ENCODE data around the gene FGF11.
A peak's percentile ranks its signal among the peaks of the same experiment; 100 is the strongest.
"Not testable (repeated sequence)": the region's sequence is repeated elsewhere in the genome, so short reads cannot be mapped to it uniquely, and the experiment has no call there.

FGF11 gene

DNA sequence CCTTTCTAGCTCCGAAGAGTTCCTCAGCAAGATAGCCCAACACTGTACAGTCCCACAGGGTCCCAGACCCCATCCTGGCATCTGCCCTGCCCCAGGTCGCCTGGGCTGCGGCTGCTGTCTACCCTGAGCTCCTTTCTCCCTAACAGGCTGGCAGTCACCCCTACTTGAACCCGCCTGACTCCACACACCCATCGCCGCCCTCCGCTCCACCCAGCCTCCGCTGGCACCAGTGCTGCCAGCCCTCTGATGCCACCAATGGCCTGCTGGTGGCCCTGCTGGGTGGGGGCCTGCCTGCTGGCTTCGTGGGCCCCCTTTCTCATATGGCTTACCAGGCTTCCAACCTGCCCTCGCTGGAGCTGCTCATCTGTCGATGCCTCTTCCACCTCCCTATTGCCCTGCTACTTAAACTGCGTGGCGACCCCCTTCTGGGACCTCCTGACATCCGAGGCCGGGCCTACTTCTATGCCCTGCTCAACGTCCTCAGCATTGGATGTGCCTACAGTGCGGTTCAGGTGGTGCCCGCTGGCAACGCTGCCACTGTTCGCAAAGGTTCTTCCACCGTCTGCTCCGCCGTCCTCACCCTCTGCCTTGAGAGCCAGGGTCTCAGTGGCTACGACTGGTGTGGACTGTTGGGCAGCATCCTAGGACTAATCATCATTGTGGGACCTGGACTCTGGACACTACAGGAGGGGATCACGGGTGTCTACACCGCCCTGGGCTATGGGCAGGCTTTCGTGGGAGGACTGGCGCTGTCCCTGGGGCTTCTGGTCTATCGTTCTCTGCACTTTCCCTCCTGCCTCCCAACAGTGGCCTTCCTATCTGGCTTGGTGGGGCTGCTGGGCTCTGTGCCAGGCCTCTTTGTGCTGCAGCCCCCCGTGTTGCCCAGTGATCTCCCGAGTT is 42.8 kb downstream of the FGF11 start:
- DNase-seq, result not testable (repeated sequence)

DNA sequence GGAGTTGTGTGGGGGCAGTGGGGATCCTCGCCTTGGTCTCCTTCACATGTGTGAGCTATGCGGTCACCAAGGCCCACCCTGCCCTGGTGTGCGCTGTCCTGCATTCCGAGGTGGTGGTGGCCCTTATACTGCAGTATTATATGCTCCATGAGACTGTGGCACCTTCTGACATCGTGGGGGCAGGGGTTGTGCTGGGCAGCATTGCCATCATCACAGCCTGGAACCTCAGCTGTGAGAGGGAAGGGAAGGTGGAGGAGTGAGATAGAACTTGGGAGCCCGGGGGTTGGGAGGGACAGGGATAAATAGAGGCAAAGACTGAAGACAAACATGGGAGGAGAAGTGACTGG is 43.4 kb downstream of the FGF11 start:
- DNase-seq, result not testable (repeated sequence)

DNA sequence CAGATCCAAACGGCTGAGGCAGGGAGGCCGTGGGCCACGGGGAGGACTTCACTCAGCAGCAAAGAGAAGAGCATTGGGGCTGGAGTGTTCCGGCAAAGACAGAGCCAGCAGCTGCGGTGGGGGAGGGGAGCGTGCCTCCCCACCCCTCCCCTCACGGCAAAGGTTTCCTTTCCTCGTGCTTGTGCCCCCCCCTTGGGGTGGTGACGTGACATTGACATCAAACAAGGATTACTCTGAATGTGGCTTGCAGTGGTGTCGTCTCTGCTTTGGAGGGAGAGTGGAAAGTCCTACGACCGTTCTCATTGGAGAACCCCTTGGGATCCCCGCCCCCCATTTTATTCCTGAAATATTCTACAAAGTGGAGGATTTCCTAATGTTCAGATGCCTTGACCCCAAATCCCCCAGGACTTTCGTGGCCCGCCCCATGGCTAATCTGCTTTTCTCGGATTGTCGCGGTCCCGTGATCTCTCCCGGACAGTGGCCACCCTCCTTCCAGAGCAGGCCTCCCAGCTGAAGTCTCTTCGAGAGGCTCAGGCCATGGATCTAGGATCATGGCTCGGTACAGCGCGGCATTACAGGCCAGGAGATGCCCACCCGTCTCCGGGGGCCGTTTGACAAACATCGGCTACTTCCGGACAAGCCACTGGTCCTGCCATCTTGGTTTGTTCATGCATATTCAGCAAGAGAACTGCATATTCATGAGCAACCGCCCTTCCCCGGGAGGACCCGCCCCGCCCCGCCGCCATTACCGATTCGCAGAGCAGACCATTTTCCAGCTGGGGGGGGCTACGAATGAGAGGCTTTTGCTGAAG is 44.1 kb downstream of the FGF11 start:
- DNase-seq, result peak; percentile 96

DNA sequence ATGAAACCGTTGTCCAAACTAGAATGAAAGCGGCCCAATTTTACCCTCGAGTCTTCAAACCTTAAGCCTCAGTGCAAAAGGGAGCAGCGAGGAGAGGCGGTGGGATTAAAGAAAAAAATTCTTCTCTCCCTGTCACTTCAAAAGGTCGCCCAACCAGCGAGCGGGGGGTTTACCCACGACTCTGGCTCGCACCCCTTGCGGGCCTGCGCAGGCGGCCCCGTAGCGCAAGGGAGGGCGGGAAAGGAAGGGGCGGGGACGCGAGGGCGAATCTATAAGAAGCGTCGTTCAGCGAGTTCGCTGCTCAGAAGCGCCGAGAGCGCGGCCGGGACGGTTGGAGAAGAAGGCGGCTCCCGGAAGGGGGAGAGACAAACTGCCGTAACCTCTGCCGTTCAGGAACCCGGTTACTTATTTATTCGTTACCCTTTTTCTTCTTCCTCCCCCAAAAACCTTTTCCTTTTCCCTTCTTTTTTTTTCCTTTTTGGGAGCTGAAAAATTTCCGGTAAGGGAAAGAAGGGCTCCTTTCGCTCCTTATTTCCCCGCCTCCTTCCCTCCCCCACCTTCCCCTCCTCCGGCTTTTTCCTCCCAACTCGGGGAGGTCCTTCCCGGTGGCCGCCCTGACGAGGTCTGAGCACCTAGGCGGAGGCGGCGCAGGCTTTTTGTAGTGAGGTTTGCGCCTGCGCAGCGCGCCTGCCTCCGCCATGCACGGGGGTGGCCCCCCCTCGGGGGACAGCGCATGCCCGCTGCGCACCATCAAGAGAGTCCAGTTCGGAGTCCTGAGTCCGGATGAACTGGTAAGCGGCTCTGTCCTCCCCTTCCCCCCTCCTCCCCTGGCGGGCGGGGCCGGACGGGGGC is 45.0 kb downstream of the FGF11 start, which contains the start of gene POLR2A:
TSS of gene POLR2A (plus strand) at position 300 of the 852 bp plus-strand sequence.
- DNase-seq, result peak; percentile 97

DNA sequence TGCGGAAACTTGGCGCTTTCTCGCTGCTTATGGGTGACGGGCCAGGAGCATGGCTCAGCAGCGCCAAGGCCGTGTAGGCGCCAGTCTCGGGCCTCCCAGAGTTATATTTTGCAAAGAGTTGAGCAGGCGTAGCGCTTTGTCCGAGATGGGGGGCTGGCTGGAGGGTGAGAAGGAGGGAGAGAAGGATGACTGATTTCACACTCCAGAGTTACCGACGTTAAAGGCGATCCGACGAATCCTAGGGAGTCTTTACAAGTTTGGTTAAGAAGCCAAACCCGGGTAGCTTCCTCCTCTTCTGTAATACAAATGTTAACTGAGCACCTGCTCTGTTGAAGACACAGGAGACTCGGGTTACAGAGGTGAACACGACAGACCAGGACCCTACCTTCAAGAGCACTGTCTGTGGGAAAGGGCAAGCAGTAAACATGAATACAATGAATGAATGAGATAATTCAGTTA is 45.6 kb downstream of the FGF11 start:
- no peak for DNase-seq

DNA sequence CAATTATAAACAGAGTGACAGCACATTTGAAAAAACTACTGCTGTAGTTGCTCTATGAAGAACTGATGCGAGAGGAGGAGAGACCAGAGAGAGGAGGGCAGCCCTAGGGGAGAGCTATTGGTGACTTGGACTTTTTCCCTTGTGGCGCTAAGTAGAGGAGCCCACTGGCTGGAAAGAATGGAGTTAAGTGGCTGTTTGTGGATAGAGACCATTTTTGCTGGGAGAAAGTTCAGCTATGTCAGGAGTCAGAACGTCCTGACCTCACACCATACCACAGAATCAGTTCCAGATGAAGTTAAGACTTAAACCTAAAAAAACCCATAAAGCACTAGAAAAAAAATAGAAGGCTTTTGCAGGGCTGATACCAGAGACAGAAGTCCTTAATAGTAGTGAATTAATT is 46.9 kb downstream of the FGF11 start:
- DNase-seq, result no peak

DNA sequence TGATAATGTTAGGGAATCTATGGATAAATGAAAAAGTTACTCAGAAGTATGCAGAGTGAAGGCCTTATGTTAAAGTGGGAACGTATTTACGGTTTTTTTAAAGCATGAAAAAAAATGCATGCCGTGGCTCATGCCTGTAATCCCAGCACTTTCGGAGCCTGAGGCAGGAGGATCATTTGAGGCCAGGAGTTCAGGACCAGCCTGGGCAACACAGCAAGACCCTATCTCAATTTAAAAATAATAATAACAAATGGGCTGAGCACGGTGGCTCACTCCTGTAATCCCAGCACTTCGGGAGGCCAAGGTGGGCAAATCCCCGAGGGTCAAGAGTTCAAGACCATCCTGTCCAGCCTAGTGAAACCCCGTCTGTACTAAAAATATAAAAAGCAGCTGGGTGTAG is 50.8 kb downstream of the FGF11 start:
- DNase-seq, result no peak

DNA sequence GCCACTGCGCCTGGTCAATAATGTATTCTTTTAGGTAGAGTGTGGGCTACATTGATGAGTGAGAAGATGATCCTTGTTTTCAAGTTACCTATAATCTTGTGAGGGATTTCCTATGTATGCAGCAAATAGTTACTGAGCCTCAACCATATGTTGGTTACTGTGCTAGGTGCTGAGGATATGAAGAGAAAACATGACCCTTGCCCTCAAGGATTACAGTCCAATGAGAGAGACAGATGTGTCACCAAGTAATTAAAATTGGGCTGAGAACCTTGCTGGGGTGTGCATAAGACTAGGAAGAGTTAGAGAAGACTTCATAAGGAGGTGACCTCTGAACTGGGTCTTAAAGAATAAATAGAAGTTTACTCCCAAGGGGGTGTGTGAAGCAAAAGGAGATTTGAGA is 52.3 kb downstream of the FGF11 start:
- no peak for DNase-seq

DNA sequence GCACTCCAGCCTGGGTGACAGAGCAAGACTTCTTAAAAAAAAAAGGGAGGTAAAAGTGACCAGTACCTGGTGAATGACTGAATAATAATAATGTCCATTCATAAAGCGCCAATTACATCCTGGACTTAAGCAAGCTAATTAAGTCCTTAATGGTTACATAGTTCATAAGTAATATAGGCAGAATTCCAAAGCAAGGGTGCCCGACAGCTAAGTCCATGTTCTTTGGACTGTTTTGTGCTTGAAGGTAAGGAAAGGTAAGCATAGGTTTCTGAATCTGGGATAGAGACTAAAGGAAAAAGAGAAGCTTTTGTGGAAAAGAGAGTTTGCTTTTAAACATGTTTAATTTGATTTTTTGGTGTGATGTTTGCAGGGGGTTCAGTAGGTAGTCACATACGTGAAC is 54.6 kb downstream of the FGF11 start:
- no peak for DNase-seq
